Cardiac fibroblast (primary cell): ENCODE results near the gene FAM111A.
A peak's percentile ranks its signal among the peaks of the same experiment; 100 is the strongest.

Source experiments
- DNase-seq, 2 donors: peaks; one replicate each; pipeline versions ENCODE4 v3.0.0 to v3.0.0-alpha.2; 2010; ENCODE audit warnings: low read depth in 2 of 2
- H3K4me3 ChIP-seq, 2 donors: replicated peaks in 1 of 2; 1 replicate in 1 of 2; 2 replicates in 1 of 2; pipeline ENCODE4 v1.5.1; 2011; ENCODE audit warnings: low read depth in 2 of 2, low read length in 2 of 2, mild to moderate bottlenecking in 2 of 2, moderate library complexity in 1 of 2
- CTCF ChIP-seq: IDR thresholded peaks from one replicate; pipeline ENCODE4 v1.5.1; 2011; ENCODE audit warnings: low read depth, mild to moderate bottlenecking, low read length, inconsistent platforms

Gene FAM111A

GRCh38 chr11:59158206-59159068 is 15.8 kb downstream of the FAM111A start:
- peak; percentile 84 to 87 for DNase-seq
- H3K4me3 ChIP-seq: no peak overlapping the region
- TF ChIP-seq CTCF: peak; percentile 68

- DNase-seq: no peak
- H3K4me3 ChIP-seq: no peak overlapping the region
- no peak for TF ChIP-seq CTCF
Observed at GRCh38 chr11:59164028-59164427, 21.4 kb downstream of the FAM111A start.

- H3K4me3 ChIP-seq: peak within 1 kb of the TSS; percentile 61 to 64
- TF ChIP-seq CTCF: peak; percentile 98
- DNase-seq: peak; percentile 90 to 92
Observed at GRCh38 chr11:59171508-59172322, 29.1 kb downstream of the FAM111A start, which contains the start of gene DTX4. TSS of gene DTX4 (plus strand) at chr11:59172132. CDS start at chr11:59172596, 464 bp downstream.

GRCh38 chr11:59172345-59173079 is 29.9 kb downstream of the FAM111A start:
- DNase-seq: no peak
- H3K4me3 ChIP-seq: peak overlapping the region; percentile 61 to 64
- TF ChIP-seq CTCF: no peak

GRCh38 chr11:59173080-59173963 is 30.7 kb downstream of the FAM111A start:
- no peak for TF ChIP-seq CTCF
- peak; percentile 15 to 43 for DNase-seq
- H3K4me3 ChIP-seq: peak overlapping the region; percentile 54 to 61
